SJSA1 (cell line): ENCODE results near the gene SGF29. TPM values are rescaled to one million over a fixed set of nuclear protein-coding genes. Genes with fewer than 3 reads are reported as not detected.
"Not testable (repeated sequence)": the region's sequence is repeated elsewhere in the genome, so short reads cannot be mapped to it uniquely, and the experiment has no call there.

ENCODE experiments used
- DNase-seq, 2 experiments: peaks; one replicate each; pipeline ENCODE4 v3.0.0-alpha.2; 2015 to 2020; ENCODE audit warnings: low spot score in 2 of 2, low read depth in 1 of 2
- H3K27ac ChIP-seq: fragments of 250-450 bp; sonication (Bioruptor Pico); 2 replicates; pipeline ENCODE4 v1.5.1; 2020; ENCODE audit warnings: mild to moderate bottlenecking, moderate library complexity
- H3K27me3 ChIP-seq: fragments of 250-450 bp; sonication (Bioruptor Pico); replicated peaks from 2 replicates; pipeline ENCODE4 v1.5.1; 2020; ENCODE audit warnings: mild to moderate bottlenecking, moderate library complexity
- H3K36me3 ChIP-seq: fragments of 250-450 bp; sonication (Bioruptor Pico); 2 replicates; pipeline ENCODE4 v1.5.1; 2020; ENCODE audit warnings: mild to moderate bottlenecking
- H3K4me1 ChIP-seq: fragments of 250-450 bp; sonication (Bioruptor Pico); replicated peaks from 2 replicates; pipeline ENCODE4 v1.6.1; 2021; ENCODE audit warnings: mild to moderate bottlenecking
- H3K4me3 ChIP-seq: fragments of 250-450 bp; sonication (Bioruptor Pico); 2 replicates; pipeline ENCODE4 v1.5.1; 2020; ENCODE audit warnings: mild to moderate bottlenecking
- H3K9me3 ChIP-seq: fragments of 250-450 bp; sonication (Bioruptor Pico); replicated peaks from 2 replicates; pipeline ENCODE4 v1.5.1; 2020; ENCODE audit warnings: mild to moderate bottlenecking
- total RNA-seq: library from RNA; depleted of rRNA; stranded (reverse); fragments of >200 nt; shearing (Covaris generic); gene quantifications from 2 replicates; pipeline ENCODE4 v1.2.3, GENCODE V29; 2014

SGF29 gene
- total RNA-seq, 1 experiment from 2014 or later: 20.6 TPM

- not testable (repeated sequence) for DNase-seq, H3K9me3 ChIP-seq, H3K4me3 ChIP-seq, H3K27ac ChIP-seq, H3K27me3 ChIP-seq, H3K36me3 ChIP-seq, H3K4me1 ChIP-seq
Observed at GRCh38 chr16:28527100-28527785, 26.5 kb upstream of the SGF29 start.

GRCh38 chr16:28527985-28528384 lies 25.7 kb upstream of the SGF29 start:
- Histone ChIP-seq H3K9me3 (no peaks in the 10 kb centered on the region), H3K36me3 (no peaks in the 10 kb centered on the region), H3K27ac (no peak overlapping the region), H3K4me3 (no peak overlapping the region), H3K4me1 (no peaks in the 10 kb centered on the region), H3K27me3 (no peaks in the 10 kb centered on the region)
- no peak for DNase-seq

DNA sequence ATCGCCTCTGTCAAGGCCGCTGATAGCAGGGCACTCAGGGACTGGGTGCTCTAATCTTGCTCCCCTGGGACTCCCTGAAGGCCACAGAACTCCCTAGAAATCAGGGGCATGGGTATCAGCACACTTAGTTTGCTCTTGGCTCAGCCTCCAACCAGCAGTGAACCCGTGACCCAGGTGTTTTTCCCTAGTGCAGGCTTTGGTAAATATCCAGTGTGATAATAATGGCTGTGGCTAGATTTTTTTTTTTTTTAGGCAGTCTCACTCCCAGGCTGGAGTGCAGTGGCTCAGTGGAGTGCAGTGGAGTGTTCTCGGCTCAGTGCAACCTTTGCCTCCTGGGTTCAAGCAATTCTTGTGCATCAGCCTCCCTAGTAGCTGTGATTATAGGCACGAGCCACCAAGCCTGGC lies 25.3 kb upstream of the SGF29 start:
- H3K4me1 ChIP-seq: no peaks in the 10 kb centered on the region
- H3K27me3 ChIP-seq: no peaks in the 10 kb centered on the region

GRCh38 chr16:28529124-28529523 lies 24.6 kb upstream of the SGF29 start:
- Histone ChIP-seq H3K27ac (no peak overlapping the region), H3K36me3 (no peaks in the 10 kb centered on the region), H3K4me1 (no peaks in the 10 kb centered on the region), H3K27me3 (no peaks in the 10 kb centered on the region), H3K9me3 (no peaks in the 10 kb centered on the region), H3K4me3 (no peak overlapping the region)
- no peak for DNase-seq

More for the DNA sequence above, 25.3 kb upstream of the SGF29 start:
- DNase-seq: no peak
- H3K4me3 ChIP-seq: no peak overlapping the region
- H3K9me3 ChIP-seq: no peaks in the 10 kb centered on the region
- no peaks in the 10 kb centered on the region for H3K36me3 ChIP-seq
- no peak overlapping the region for H3K27ac ChIP-seq

DNA sequence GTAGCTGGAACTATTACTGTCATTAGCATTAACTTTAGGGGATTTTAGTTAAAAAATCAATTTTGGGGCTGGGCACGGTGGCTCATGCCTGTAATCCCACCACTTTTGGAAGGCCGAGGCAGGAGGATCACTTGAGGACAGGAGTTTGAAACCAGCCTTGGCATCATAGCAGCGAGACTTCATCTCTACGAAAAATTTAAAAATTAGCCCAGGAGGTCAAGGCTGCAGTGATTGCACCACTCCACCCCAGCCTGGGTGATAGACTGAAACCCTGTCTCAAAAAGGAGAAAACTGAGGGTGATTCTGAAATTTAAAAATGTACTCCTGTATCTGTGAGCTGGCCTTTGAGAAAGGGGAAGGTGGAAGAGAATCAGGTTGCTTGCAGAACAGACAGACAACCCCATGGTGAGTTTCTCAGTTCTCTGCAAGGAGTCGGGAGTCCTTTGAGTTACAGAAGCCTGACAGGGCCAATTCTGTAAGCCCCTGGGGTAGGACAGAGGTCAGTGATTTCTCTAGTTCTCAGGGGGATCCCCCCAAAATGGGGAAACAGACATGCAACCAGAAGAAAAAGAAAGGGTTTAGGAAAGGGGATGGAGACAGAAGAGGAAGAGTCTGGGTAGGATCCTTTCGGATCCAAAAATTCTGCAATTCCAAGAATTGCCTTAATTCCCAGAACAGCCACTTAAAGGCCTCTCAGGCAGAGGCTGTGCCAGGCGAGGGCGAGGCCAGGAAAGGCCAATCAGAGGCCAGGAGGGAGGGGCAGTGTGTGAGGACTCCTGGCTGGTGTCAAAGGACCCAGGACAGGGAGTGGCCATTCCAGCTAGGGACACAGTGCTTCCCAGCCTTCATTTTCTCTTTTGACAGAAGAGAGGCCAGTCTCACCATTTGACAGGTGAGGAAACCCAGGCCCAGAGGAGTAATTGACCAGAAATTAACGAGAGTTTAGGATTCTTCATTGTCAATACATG lies 21.7 kb upstream of the SGF29 start:
- DNase-seq: no peak

DNA sequence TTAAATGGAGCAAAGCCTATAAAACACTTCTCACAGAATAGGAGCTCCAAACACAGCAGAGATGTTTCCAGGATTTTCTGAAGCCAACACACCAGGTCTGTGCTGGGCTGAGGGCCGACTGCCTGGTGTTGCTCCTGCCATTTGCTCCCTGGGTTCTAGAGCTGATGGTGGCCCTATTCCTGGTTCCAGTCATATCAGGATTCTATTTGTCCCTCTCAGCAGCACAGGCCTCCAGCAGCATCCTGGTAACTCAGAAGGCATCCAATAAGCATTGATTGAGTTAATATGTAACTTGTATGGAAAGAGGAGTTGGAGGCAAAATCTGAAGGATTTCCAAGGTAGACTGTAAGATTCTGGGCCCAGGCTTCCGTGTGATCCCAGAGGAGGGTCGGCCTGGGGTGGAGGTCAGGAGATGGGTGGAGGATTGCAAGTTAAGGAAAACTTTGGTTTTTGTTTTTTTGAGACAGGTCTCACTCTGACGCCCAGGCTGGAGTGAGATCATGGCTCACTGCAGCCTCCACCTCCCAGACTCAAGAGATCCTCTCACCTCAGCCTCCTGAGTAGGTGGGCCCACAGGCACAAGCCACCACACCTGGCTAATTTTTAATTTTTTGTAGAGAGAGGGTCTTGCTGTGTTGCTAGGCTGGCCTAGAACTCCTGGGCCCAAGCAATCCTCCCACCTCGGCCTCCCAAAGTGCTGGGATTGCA lies 20.6 kb upstream of the SGF29 start:
- DNase-seq: no peak
- H3K27ac ChIP-seq: no peak overlapping the region
- no peaks in the 10 kb centered on the region for H3K9me3 ChIP-seq
- no peaks in the 10 kb centered on the region for H3K27me3 ChIP-seq
- H3K36me3 ChIP-seq: no peaks in the 10 kb centered on the region
- H3K4me3 ChIP-seq: no peak overlapping the region
- H3K4me1 ChIP-seq: no peaks in the 10 kb centered on the region

More for the DNA sequence above, 21.7 kb upstream of the SGF29 start:
- Histone ChIP-seq H3K9me3 (no peaks in the 10 kb centered on the region), H3K27ac (no peak overlapping the region), H3K4me3 (no peak overlapping the region), H3K4me1 (no peaks in the 10 kb centered on the region), H3K36me3 (no peaks in the 10 kb centered on the region), H3K27me3 (no peaks in the 10 kb centered on the region)

DNA sequence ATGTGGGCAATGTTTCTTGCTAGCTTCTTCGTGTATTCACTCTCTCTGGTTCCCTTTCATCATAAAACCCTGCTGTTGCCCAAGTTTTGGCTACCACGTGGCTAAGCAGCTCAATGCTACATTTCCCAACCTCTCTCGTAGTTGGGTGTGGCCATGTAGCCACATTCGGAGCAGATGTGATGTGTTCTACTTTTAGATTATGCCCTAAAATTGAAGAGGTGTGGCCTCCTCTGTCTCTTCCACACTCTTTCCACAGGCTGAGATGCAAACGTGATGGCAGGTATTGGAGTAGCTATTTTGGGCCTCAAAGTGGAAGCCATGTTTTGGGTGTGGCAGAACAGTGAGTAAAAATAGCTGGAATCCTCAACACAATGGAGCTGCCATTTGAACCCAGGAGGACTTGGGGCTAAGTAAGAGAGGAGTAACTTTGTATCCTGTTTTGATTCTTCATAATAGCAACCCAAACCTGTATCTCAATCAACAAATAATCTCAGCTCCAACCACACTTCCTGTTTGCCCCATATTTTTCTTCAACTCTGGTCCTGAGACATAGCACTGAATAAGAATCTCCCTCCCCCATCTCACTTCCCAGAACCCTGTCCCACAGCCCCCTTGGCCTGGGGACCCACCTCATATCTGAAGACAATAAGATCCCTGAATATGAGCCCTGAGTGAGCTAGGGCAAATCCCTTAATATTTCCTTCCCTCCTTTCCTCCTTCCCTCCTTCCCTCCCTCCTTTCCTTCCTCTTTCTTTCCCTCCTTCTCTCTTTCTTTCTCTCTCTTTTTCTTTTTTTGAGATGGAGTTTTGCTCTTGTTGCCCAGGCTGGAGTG lies 19.0 kb upstream of the SGF29 start:
- Histone ChIP-seq H3K4me3 (no peak overlapping the region), H3K27me3 (no peaks in the 10 kb centered on the region), H3K9me3 (no peaks in the 10 kb centered on the region), H3K36me3 (no peaks in the 10 kb centered on the region), H3K27ac (no peak overlapping the region), H3K4me1 (peaks cover 5% of the 10 kb centered on the region; the same call in 1 of the 2 replicates)
- no peak for DNase-seq

DNA sequence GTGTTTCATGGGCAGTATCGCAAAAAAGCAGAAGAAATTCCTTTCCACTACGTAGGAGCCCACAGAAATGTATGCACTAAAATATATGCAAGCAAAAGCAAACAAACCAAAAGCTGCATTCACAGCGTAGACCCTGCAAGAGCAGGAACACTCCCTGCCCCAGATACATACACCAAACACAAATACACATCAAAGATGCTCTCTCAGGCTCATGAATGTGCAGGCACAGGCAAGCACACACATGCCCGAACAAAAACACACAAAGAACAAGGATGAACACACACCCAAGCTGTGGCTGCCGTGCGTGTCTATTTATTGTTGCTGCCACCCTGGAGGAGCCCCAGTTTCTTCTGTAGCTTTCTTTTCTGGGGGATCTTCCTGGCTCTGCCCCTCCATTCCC lies 16.6 kb upstream of the SGF29 start:
- H3K4me1 ChIP-seq: peaks cover 5% of the 10 kb centered on the region; the same call in 1 of the 2 replicates
- H3K4me3 ChIP-seq: no peak overlapping the region
- no peaks in the 10 kb centered on the region for H3K27me3 ChIP-seq
- H3K9me3 ChIP-seq: no peaks in the 10 kb centered on the region
- no peaks in the 10 kb centered on the region for H3K36me3 ChIP-seq
- DNase-seq: no peak
- H3K27ac ChIP-seq: no peak overlapping the region

DNA sequence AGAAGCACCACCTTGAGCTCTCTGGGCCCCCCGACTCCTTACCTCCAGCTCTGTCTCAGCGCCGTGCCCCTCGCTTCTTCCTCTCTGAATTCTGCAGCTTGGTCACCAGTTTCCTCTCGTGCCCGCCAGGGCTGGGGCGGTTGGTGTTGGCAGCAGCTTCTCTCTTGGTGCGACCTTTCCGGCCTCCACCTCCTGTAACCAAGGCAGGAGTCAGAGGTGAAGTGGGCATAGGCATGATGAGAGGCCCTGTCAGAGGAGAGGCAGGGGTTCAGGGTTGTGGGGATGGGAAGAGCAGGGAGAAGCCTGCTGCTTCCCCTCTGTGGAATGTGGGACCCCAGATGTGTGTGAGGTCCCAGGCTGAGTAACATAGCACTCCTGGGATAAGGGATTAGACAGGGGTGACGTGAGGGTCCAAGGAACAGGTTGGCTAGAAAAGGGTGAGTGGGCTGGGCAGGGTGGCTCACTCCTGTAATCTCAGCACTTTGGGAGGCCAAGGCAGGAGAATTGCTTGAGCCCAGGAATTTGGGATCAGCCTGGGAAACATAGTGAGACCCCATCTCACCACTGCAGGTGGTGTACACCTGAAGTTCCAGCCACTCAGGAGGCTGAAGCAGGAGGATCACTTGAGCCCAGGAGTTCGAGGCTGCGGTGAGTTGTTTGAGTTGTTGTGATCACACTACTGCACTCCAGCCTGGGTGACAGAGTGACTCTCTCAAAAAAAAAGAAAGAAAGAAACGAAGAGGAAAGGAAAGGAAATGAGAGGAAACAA lies 15.6 kb upstream of the SGF29 start:
- Histone ChIP-seq H3K27me3 (no peaks in the 10 kb centered on the region), H3K27ac (no peak overlapping the region), H3K4me1 (peaks cover 5% of the 10 kb centered on the region; the same call in 1 of the 2 replicates), H3K36me3 (no peaks in the 10 kb centered on the region), H3K9me3 (no peaks in the 10 kb centered on the region), H3K4me3 (no peak overlapping the region)
- no peak for DNase-seq

DNA sequence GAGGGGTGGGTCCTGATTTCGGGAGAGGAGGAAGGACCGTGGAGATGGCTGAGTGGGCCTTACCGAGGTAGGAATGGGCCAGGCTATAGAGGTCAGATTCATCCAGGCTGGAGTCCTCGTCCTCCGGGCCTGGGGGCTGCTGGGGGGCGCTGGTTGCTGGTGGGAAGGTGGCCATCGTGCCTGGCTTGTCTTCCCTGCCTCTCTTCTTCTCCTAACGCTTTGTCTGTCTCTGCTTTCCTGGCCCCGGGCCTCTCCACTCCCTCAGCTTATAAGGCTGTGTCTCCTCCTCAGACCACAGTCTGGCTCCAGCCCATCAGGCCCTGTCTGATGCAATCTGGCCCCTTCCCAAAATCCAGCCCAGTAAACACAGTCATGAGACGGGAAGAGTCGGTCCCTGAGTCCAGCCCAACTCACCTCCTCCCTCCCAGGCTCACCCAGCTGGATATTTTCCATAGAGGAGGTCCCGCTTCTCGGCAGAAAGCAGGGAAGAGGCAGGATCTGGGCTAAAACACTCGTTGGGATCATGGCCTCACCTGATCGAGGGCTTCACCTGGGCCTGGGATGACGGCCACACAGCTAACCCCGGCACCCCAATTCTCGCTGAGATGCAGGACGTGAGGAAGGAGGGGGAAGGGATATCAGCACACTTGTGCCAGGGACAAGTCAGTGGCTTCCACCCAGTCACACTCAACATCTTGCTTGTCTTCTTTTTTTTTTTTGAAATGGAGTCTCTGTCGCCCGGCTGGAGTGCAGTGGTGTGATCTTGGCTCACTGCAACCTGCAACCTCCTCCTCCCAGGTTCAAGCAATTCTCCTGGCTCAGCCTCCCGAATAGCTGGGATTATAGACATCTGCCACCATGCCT lies 14.8 kb upstream of the SGF29 start, which contains the start of gene NUPR1:
TSS of gene NUPR1 (minus strand) at position 242 of the 864 bp plus-strand sequence. CDS start at position 175, 67 bp downstream.
- Histone ChIP-seq H3K4me3 (no peak within 1 kb of the TSS), H3K27ac (no peak within 1 kb of the TSS), H3K36me3 (no peaks in the 10 kb centered on the region), H3K27me3 (no peaks in the 10 kb centered on the region), H3K9me3 (no peaks in the 10 kb centered on the region), H3K4me1 (peaks cover 5% of the 10 kb centered on the region; the same call in 1 of the 2 replicates)
- peak in 1 of 2 experiments; percentile 18 for DNase-seq

DNA sequence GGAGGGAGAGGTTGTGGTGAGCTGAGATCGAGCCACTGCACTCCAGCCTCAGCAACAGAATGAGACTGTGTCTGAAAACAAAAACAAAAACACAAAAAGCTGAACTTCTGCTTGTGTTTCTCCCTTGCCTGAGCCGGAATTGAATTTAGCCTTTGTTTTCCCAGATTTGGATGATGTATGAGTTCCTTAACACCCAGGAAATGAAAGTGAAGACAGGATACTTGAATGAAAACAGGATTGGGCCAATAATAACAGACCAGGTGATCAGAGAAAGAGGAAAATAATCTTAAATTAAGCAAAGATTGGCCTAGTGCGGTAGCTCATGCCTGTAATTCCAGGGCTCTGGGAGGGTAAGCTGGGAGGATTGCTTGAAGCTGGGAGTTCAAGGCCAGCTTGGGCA lies 13.4 kb upstream of the SGF29 start:
- Histone ChIP-seq H3K9me3 (no peaks in the 10 kb centered on the region), H3K4me1 (peaks cover 5% of the 10 kb centered on the region; the same call in 1 of the 2 replicates)

More for the DNA sequence above, 13.4 kb upstream of the SGF29 start:
- Histone ChIP-seq H3K4me3 (no peak overlapping the region), H3K27me3 (no peaks in the 10 kb centered on the region), H3K36me3 (no peaks in the 10 kb centered on the region), H3K27ac (no peak overlapping the region)
- DNase-seq: no peak
